ENCODE measurements around the gene SPTBN4. TPM values are rescaled to one million over a fixed set of nuclear protein-coding genes. Genes with fewer than 3 reads are reported as not detected.

SPTBN4 gene
- total RNA-seq, 1 experiment from 2014 or later = 1.9 TPM

- Histone ChIP-seq H3K4me2 (ENCODE audit: low read length) (no peak overlapping the region), H3K9me2 (replicated peaks; ENCODE audit: low read length) (no peaks in the 10 kb centered on the region), H3K4me1 (ENCODE audit: insufficient read depth, low read length) (no peaks in the 10 kb centered on the region), H3K9ac (ENCODE audit: low read length) (no peak overlapping the region), H3K36me3 (ENCODE audit: low read depth, low read length) (no peaks in the 10 kb centered on the region), H3K27ac (ENCODE audit: low read length) (no peak overlapping the region), H3K9me3 (ENCODE audit: low read length) (no peaks in the 10 kb centered on the region), H3K27me3 (ENCODE audit: low read length) (no peaks in the 10 kb centered on the region), H3K4me3 (ENCODE audit: low read length) (no peak overlapping the region), H3F3A (ENCODE audit: low read length, unreplicated experiment) (no peaks in the 10 kb centered on the region), H4K20me1 (ENCODE audit: low read length) (no peaks in the 10 kb centered on the region), H2AFZ (ENCODE audit: low read length) (no peak overlapping the region), H3K79me2 (ENCODE audit: low read length) (no peaks in the 10 kb centered on the region)
- ChIA-PET POLR2A (ENCODE audit: unreplicated experiment) (no interaction called here), CTCF (interaction anchor here (0.6 to 0.7 kb wide), 3 partner anchors 35 to 1479 kb away, joined by 3 to 5 read pairs (median 3); no protein-coding TSS in a partner anchor)
- intact Hi-C loops (cut with micrococcal nuclease) = no loop called here
- no peak for ATAC-seq
- no TSS peak for BruUV-seq (replicated peaks)
- DNase-seq = no peak
- TF ChIP-seq CTCF (conservative IDR thresholded peaks at IDR 0.05; ENCODE audit: low read depth, low read length) (no peak), EZH2phosphoT487 (IDR thresholded peaks at IDR 0.05; ENCODE audit: borderline replicate concordance, low read length) (no peak), EZH2 (IDR thresholded peaks at IDR 0.05; ENCODE audit: low read length, unreplicated experiment) (no peak)
Observed at GRCh38 chr19:40555978-40556689, 89.3 kb downstream of the SPTBN4 start.

- Histone ChIP-seq H3F3A (ENCODE audit: low read length, unreplicated experiment) (no peaks in the 10 kb centered on the region), H3K36me3 (ENCODE audit: low read depth, low read length) (no peaks in the 10 kb centered on the region), H3K4me2 (ENCODE audit: low read length) (no peak overlapping the region), H3K9me3 (ENCODE audit: low read length) (no peaks in the 10 kb centered on the region), H3K27me3 (ENCODE audit: low read length) (no peaks in the 10 kb centered on the region), H3K9ac (ENCODE audit: low read length) (no peak overlapping the region), H3K4me1 (ENCODE audit: insufficient read depth, low read length) (no peaks in the 10 kb centered on the region), H2AFZ (ENCODE audit: low read length) (no peak overlapping the region), H3K9me2 (replicated peaks; ENCODE audit: low read length) (no peaks in the 10 kb centered on the region), H3K79me2 (ENCODE audit: low read length) (no peaks in the 10 kb centered on the region), H4K20me1 (ENCODE audit: low read length) (no peaks in the 10 kb centered on the region), H3K27ac (ENCODE audit: low read length) (no peak overlapping the region), H3K4me3 (ENCODE audit: low read length) (no peak overlapping the region)
- DNase-seq = no peak
- BruUV-seq (replicated peaks) = no TSS peak
- ChIA-PET CTCF (no interaction called here), POLR2A (ENCODE audit: unreplicated experiment) (no interaction called here)
- intact Hi-C loops (cut with micrococcal nuclease) = no loop called here
- ATAC-seq = no peak
- TF ChIP-seq EZH2phosphoT487 (IDR thresholded peaks at IDR 0.05; ENCODE audit: borderline replicate concordance, low read length) (no peak), EZH2 (IDR thresholded peaks at IDR 0.05; ENCODE audit: low read length, unreplicated experiment) (no peak), CTCF (conservative IDR thresholded peaks at IDR 0.05; ENCODE audit: low read depth, low read length) (no peak)
Observed at GRCh38 chr19:40556953-40557530, 90.2 kb downstream of the SPTBN4 start.

- no peaks in the 10 kb centered on the region for H3F3A ChIP-seq (ENCODE audit: low read length, unreplicated experiment)
- ChIA-PET CTCF (no interaction called here), POLR2A (ENCODE audit: unreplicated experiment) (no interaction called here)
- H3K36me3 ChIP-seq (ENCODE audit: low read depth, low read length) = no peaks in the 10 kb centered on the region
- DNase-seq (no peak), ATAC-seq (no peak)
- H4K20me1 ChIP-seq (ENCODE audit: low read length) = no peaks in the 10 kb centered on the region
- TF ChIP-seq EZH2phosphoT487 (IDR thresholded peaks at IDR 0.05; ENCODE audit: borderline replicate concordance, low read length) (no peak), EZH2 (IDR thresholded peaks at IDR 0.05; ENCODE audit: low read length, unreplicated experiment) (no peak), CTCF (conservative IDR thresholded peaks at IDR 0.05; ENCODE audit: low read depth, low read length) (no peak)
- no peak overlapping the region for H2AFZ ChIP-seq (ENCODE audit: low read length)
- no peaks in the 10 kb centered on the region for H3K9me2 ChIP-seq (replicated peaks; ENCODE audit: low read length)
- no peak overlapping the region for H3K27ac ChIP-seq (ENCODE audit: low read length)
- H3K79me2 ChIP-seq (ENCODE audit: low read length) = no peaks in the 10 kb centered on the region
- BruUV-seq (replicated peaks) = no TSS peak
- H3K4me1 ChIP-seq (ENCODE audit: insufficient read depth, low read length) = no peaks in the 10 kb centered on the region
- no peaks in the 10 kb centered on the region for H3K9me3 ChIP-seq (ENCODE audit: low read length)
- no peak overlapping the region for H3K4me3 ChIP-seq (ENCODE audit: low read length)
- H3K27me3 ChIP-seq (ENCODE audit: low read length) = no peaks in the 10 kb centered on the region
- intact Hi-C loops (cut with micrococcal nuclease) = no loop called here
- H3K4me2 ChIP-seq (ENCODE audit: low read length) = no peak overlapping the region
- no peak overlapping the region for H3K9ac ChIP-seq (ENCODE audit: low read length)
Observed at GRCh38 chr19:40559394-40559793, 92.6 kb downstream of the SPTBN4 start.
